ENCODE results near the gene DBN1. TPM values are rescaled to one million over a fixed set of nuclear protein-coding genes. Genes with fewer than 3 reads are reported as not detected.

DBN1 gene
- total and polyA plus RNA-seq, 3 experiments from 2014 or later: 28.1 to 50.5 (median 47.9) TPM

- H3K36me3 ChIP-seq (ENCODE audit: insufficient read depth, low read length): no peaks in the 10 kb centered on the region
- H3K9me3 ChIP-seq (ENCODE audit: low read length): no peaks in the 10 kb centered on the region
- H3K27ac ChIP-seq (ENCODE audit: low read depth, low read length): no peak overlapping the region
- peak overlapping the region in 1 of 7 donors; percentile 81 for H3K4me3 Mint-ChIP-seq
- H3K4me3 ChIP-seq (ENCODE audit: low read length): no peak overlapping the region
- CTCF ChIA-PET: interaction anchor here (0.6 to 20.8 kb wide), 12 partner anchors 10 to 149 kb away, joined by 3 to 326 read pairs (median 31); partner anchors contain the start of genes DBN1, F12, GRK6 and PDLIM7
- POLR2A ChIA-PET: interaction anchor here (0.5 to 6.8 kb wide), 3 partner anchors 22 to 68 kb away, joined by 3 to 112 read pairs (median 48); no protein-coding TSS in a partner anchor
- H3K36me3 Mint-ChIP-seq: peaks cover 0 to 11% (median 2%) of the 10 kb centered on the region in 3 donors
- H3K27me3 ChIP-seq (ENCODE audit: insufficient read depth, low read length, poor library complexity, severe bottlenecking): no peaks in the 10 kb centered on the region
- peaks cover 18 to 36% (median 20%) of the 10 kb centered on the region in 3 donors for H3K4me1 Mint-ChIP-seq
- peaks cover 0 to 8% of the 10 kb centered on the region in 2 donors for H3K27me3 Mint-ChIP-seq
- H3K27ac Mint-ChIP-seq: peak overlapping the region in 4 of 8 donors; percentile 59 to 94 (median 80)
- no peak for DNase-seq
- H3K4me1 ChIP-seq (ENCODE audit: insufficient read depth, low read length): peaks cover 20% of the 10 kb centered on the region
- no peaks in the 10 kb centered on the region for H3K9me3 Mint-ChIP-seq
Measured at GRCh38 chr5:177457852-177458681, 15.4 kb downstream of the DBN1 start.

- Mint-ChIP-seq H3K4me1 (peaks cover 15 to 32% (median 16%) of the 10 kb centered on the region in 3 donors), H3K27ac (peak overlapping the region in 7 of 8 donors; percentile 22 to 98 (median 71)), H3K36me3 (peaks cover 0 to 11% (median 2%) of the 10 kb centered on the region in 3 donors), H3K4me3 (peak overlapping the region in 5 of 7 donors; percentile 26 to 81 (median 62)), H3K9me3 (no peaks in the 10 kb centered on the region), H3K27me3 (peaks cover 0 to 8% of the 10 kb centered on the region in 2 donors)
- Histone ChIP-seq H3K9me3 (ENCODE audit: low read length) (no peaks in the 10 kb centered on the region), H3K27me3 (ENCODE audit: insufficient read depth, low read length, poor library complexity, severe bottlenecking) (no peaks in the 10 kb centered on the region), H3K4me1 (ENCODE audit: insufficient read depth, low read length) (peaks cover 20% of the 10 kb centered on the region), H3K36me3 (ENCODE audit: insufficient read depth, low read length) (no peaks in the 10 kb centered on the region), H3K27ac (ENCODE audit: low read depth, low read length) (no peak overlapping the region), H3K4me3 (ENCODE audit: low read length) (no peak overlapping the region)
- CTCF ChIA-PET: interaction anchor here (0.6 to 20.8 kb wide), 18 partner anchors 9 to 148 kb away, joined by 3 to 326 read pairs (median 6); partner anchors contain the start of genes DBN1, F12, GRK6 and PDLIM7
- POLR2A ChIA-PET: interaction anchor here (0.5 to 6.8 kb wide), 4 partner anchors 12 to 67 kb away, joined by 3 to 112 read pairs (median 47); partner anchors contain the start of gene PRR7
- peak in 4 of 5 donors; percentile 54 to 67 (median 56) for DNase-seq
Measured at GRCh38 chr5:177456976-177457851, 16.2 kb downstream of the DBN1 start.

GRCh38 chr5:177456591-177456964, 16.9 kb downstream of the DBN1 start:
- Histone ChIP-seq H3K27me3 (ENCODE audit: insufficient read depth, low read length, poor library complexity, severe bottlenecking) (no peaks in the 10 kb centered on the region), H3K9me3 (ENCODE audit: low read length) (no peaks in the 10 kb centered on the region), H3K4me1 (ENCODE audit: insufficient read depth, low read length) (peaks cover 20% of the 10 kb centered on the region), H3K4me3 (ENCODE audit: low read length) (no peak overlapping the region), H3K36me3 (ENCODE audit: insufficient read depth, low read length) (no peaks in the 10 kb centered on the region), H3K27ac (ENCODE audit: low read depth, low read length) (no peak overlapping the region)
- DNase-seq: no peak
- Mint-ChIP-seq H3K4me3 (peak overlapping the region in 6 of 7 donors; percentile 85 to 93 (median 90)), H3K36me3 (peaks cover 0 to 11% (median 2%) of the 10 kb centered on the region in 3 donors), H3K27ac (peak overlapping the region in 6 of 8 donors; percentile 57 to 98 (median 96)), H3K27me3 (peaks cover 0 to 8% of the 10 kb centered on the region in 2 donors), H3K9me3 (no peaks in the 10 kb centered on the region), H3K4me1 (peaks cover 17 to 30% (median 19%) of the 10 kb centered on the region in 3 donors)
- ChIA-PET POLR2A (interaction anchor here (3.4 to 6.8 kb wide), 4 partner anchors 11 to 67 kb away, joined by 20 to 112 read pairs (median 47); partner anchors contain the start of genes GRK6 and PRR7), CTCF (interaction anchor here (1.0 to 20.8 kb wide), 14 partner anchors 9 to 148 kb away, joined by 3 to 326 read pairs (median 20); partner anchors contain the start of genes DBN1, F12, GRK6 and PDLIM7)

GRCh38 chr5:177455661-177456590, 17.5 kb downstream of the DBN1 start:
- Histone ChIP-seq H3K9me3 (ENCODE audit: low read length) (no peaks in the 10 kb centered on the region), H3K36me3 (ENCODE audit: insufficient read depth, low read length) (no peaks in the 10 kb centered on the region), H3K27ac (ENCODE audit: low read depth, low read length) (peak overlapping the region; percentile 87), H3K4me1 (ENCODE audit: insufficient read depth, low read length) (peaks cover 20% of the 10 kb centered on the region), H3K27me3 (ENCODE audit: insufficient read depth, low read length, poor library complexity, severe bottlenecking) (no peaks in the 10 kb centered on the region), H3K4me3 (ENCODE audit: low read length) (peak overlapping the region; percentile 59)
- Mint-ChIP-seq H3K4me3 (peak overlapping the region; percentile 85 to 94 (median 90)), H3K27ac (peak overlapping the region; percentile 85 to 98 (median 96)), H3K36me3 (peaks cover 0 to 11% (median 2%) of the 10 kb centered on the region in 3 donors), H3K27me3 (peaks cover 0 to 4% of the 10 kb centered on the region in 2 donors), H3K4me1 (peaks cover 16 to 30% (median 16%) of the 10 kb centered on the region in 3 donors), H3K9me3 (no peaks in the 10 kb centered on the region)
- ChIA-PET POLR2A (interaction anchor here (0.6 to 6.8 kb wide), 15 partner anchors 11 to 144 kb away, joined by 3 to 112 read pairs (median 11); partner anchors contain the start of genes GRK6, PDLIM7 and PRR7), CTCF (interaction anchor here (0.7 to 20.8 kb wide), 38 partner anchors 12 to 147 kb away, joined by 3 to 326 read pairs (median 6); partner anchors contain the start of genes DBN1, DDX41, F12 and GRK6)
- peak; percentile 83 to 96 (median 94) for DNase-seq

DNA sequence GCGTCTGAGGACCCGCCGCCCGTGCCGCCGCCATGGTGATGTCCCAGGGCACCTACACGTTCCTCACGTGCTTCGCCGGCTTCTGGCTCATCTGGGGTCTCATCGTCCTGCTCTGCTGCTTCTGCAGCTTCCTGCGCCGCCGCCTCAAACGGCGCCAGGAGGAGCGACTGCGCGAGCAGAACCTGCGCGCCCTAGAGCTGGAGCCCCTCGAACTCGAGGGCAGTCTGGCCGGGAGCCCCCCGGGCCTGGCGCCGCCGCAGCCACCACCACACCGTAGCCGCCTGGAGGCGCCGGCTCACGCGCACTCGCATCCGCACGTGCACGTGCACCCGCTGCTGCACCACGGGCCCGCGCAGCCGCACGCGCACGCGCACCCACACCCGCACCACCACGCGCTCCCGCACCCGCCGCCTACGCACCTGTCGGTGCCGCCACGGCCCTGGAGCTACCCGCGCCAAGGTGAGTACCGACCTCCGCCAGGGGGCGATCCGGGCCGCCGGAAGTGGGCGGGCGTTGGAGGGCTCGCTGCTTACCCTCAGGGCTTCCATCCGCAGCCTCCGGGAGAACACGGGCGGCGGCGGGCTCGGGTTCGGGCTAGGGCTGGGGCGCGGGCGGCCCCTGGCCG, 18.3 kb downstream of the DBN1 start:
- ChIA-PET CTCF (interaction anchor here (0.7 to 20.8 kb wide), 36 partner anchors 11 to 146 kb away, joined by 3 to 326 read pairs (median 6); partner anchors contain the start of genes DBN1, DDX41, F12 and GRK6), POLR2A (interaction anchor here (0.6 to 6.8 kb wide), 17 partner anchors 10 to 453 kb away, joined by 3 to 112 read pairs (median 7); partner anchors contain the start of genes GRK6, PDLIM7 and PRR7)
- Mint-ChIP-seq H3K9me3 (no peaks in the 10 kb centered on the region), H3K27me3 (peaks cover 0 to 4% of the 10 kb centered on the region in 2 donors), H3K4me3 (peak overlapping the region; percentile 85 to 94 (median 90)), H3K27ac (peak overlapping the region; percentile 66 to 97 (median 84)), H3K4me1 (peaks cover 19 to 32% (median 19%) of the 10 kb centered on the region in 3 donors), H3K36me3 (peaks cover 0 to 11% (median 2%) of the 10 kb centered on the region in 3 donors)
- DNase-seq: peak; percentile 89 to 97 (median 94)
- Histone ChIP-seq H3K4me1 (ENCODE audit: insufficient read depth, low read length) (peaks cover 20% of the 10 kb centered on the region), H3K36me3 (ENCODE audit: insufficient read depth, low read length) (no peaks in the 10 kb centered on the region), H3K27ac (ENCODE audit: low read depth, low read length) (peak overlapping the region; percentile 87), H3K4me3 (ENCODE audit: low read length) (peak overlapping the region; percentile 59), H3K27me3 (ENCODE audit: insufficient read depth, low read length, poor library complexity, severe bottlenecking) (no peaks in the 10 kb centered on the region), H3K9me3 (ENCODE audit: low read length) (no peaks in the 10 kb centered on the region)

GRCh38 chr5:177454397-177455035, 18.9 kb downstream of the DBN1 start:
- no peaks in the 10 kb centered on the region for H3K9me3 Mint-ChIP-seq

More at GRCh38 chr5:177454397-177455035, 18.9 kb downstream of the DBN1 start:
- Mint-ChIP-seq H3K4me1 (peaks cover 19 to 32% (median 19%) of the 10 kb centered on the region in 3 donors), H3K4me3 (peak overlapping the region; percentile 46 to 93 (median 89)), H3K36me3 (peaks cover 0 to 8% (median 2%) of the 10 kb centered on the region in 3 donors), H3K27me3 (peaks cover 0 to 4% of the 10 kb centered on the region in 2 donors), H3K27ac (peak overlapping the region in 7 of 8 donors; percentile 66 to 97 (median 85))
- Histone ChIP-seq H3K27me3 (ENCODE audit: insufficient read depth, low read length, poor library complexity, severe bottlenecking) (no peaks in the 10 kb centered on the region), H3K4me1 (ENCODE audit: insufficient read depth, low read length) (peaks cover 20% of the 10 kb centered on the region), H3K36me3 (ENCODE audit: insufficient read depth, low read length) (no peaks in the 10 kb centered on the region), H3K9me3 (ENCODE audit: low read length) (no peaks in the 10 kb centered on the region), H3K27ac (ENCODE audit: low read depth, low read length) (peak overlapping the region; percentile 87), H3K4me3 (ENCODE audit: low read length) (peak overlapping the region; percentile 59)
- DNase-seq: peak; percentile 90 to 97 (median 95)
- CTCF ChIA-PET: interaction anchor here (0.9 to 20.8 kb wide), 33 partner anchors 10 to 146 kb away, joined by 3 to 326 read pairs (median 7); partner anchors contain the start of genes DBN1, DDX41, F12 and GRK6
- POLR2A ChIA-PET: interaction anchor here (0.6 to 6.8 kb wide), 15 partner anchors 9 to 453 kb away, joined by 3 to 112 read pairs (median 11); partner anchors contain the start of genes GRK6, PDLIM7 and PRR7

Measured in CD8-positive, alpha-beta memory T cell (primary cell).